C1 segment of cervical spinal cord (tissue), 14 donors: ENCODE measurements around the gene PLEKHM2.

ENCODE experiments used
- DNase-seq, 14 donors: peaks; one replicate each; lab custom pipeline; 2025; lab: John Stamatoyannopoulos, UW

Gene PLEKHM2

GRCh38 chr1:15758343-15758931 lies 74.3 kb downstream of the PLEKHM2 start, which contains the start of gene FBLIM1:
FBLIM1 (plus strand) TSS chr1:15758795; CDS start chr1:15764984, 6,189 bp downstream.
- DNase-seq: no peak

GRCh38 chr1:15758953-15759661 lies 75.0 kb downstream of the PLEKHM2 start:
- no peak for DNase-seq

- DNase-seq: no peak
Observed at GRCh38 chr1:15760520-15761211, 76.5 kb downstream of the PLEKHM2 start.

GRCh38 chr1:15761366-15762128 lies 77.4 kb downstream of the PLEKHM2 start:
- DNase-seq: no peak

- DNase-seq: no peak
Observed at GRCh38 chr1:15762546-15762945, 78.4 kb downstream of the PLEKHM2 start.

- DNase-seq: no peak
Observed at GRCh38 chr1:15764269-15764764, 80.2 kb downstream of the PLEKHM2 start.

GRCh38 chr1:15764890-15765289 lies 80.8 kb downstream of the PLEKHM2 start:
- DNase-seq: no peak

- DNase-seq: peak in 4 of 14 donors; percentile 10 to 42 (median 20)
Observed at GRCh38 chr1:15765495-15766194, 81.5 kb downstream of the PLEKHM2 start.

- no peak for DNase-seq
Observed at GRCh38 chr1:15767941-15768340, 83.8 kb downstream of the PLEKHM2 start.

- no peak for DNase-seq
Observed at GRCh38 chr1:15768388-15768787, 84.3 kb downstream of the PLEKHM2 start.

- DNase-seq: no peak
Observed at GRCh38 chr1:15770313-15770962, 86.3 kb downstream of the PLEKHM2 start.

GRCh38 chr1:15771836-15772515 lies 87.9 kb downstream of the PLEKHM2 start:
- DNase-seq: no peak

GRCh38 chr1:15775706-15776105 lies 91.6 kb downstream of the PLEKHM2 start:
- DNase-seq: no peak

GRCh38 chr1:15777909-15778707 lies 94.0 kb downstream of the PLEKHM2 start:
- no peak for DNase-seq
